C1 segment of cervical spinal cord (tissue), 14 donors: ENCODE data around the gene PFDN4.
A peak's percentile ranks its signal among the peaks of the same experiment; 100 is the strongest.

Source experiments
- DNase-seq, 14 donors: peaks; one replicate each; lab custom pipeline; 2025; lab: John Stamatoyannopoulos, UW

PFDN4 gene

GRCh38 chr20:54207743-54208547, at the start of gene PFDN4:
Gene PFDN4 (plus strand): TSS chr20:54208087. CDS start chr20:54208101, 14 bp downstream.
- DNase-seq = peak in 13 of 14 donors; percentile 63 to 99 (median 90)

GRCh38 chr20:54158226-54158625, 49.7 kb upstream of the PFDN4 start:
- no peak for DNase-seq

DNA sequence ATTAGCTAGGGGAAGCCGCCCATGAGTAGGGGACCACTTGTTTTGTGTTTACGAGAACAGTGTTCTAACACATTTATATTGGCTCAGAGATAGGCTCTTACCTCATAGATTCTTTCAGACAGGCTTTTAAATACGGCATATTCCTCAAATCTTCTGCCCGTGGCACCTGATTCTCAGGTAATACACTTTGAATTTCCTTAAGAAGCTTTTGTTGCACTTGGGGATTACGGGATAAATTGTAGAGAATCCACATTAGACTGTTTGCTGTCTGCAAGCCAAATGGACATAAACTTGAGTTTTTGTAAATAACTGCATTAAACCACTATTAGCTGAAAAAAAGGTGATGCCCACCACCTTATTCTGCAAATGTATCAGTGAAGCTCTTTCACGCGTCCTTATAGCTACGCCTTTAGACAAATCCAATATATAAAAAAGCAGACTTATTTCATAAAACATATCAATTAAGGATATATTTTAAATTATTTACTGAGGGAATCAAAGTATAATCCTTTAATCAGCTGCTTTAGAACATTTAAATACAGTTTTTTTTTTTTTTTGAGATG, 49.0 kb upstream of the PFDN4 start:
- DNase-seq = no peak

GRCh38 chr20:54160065-54161007, 47.6 kb upstream of the PFDN4 start:
- DNase-seq = no peak

- DNase-seq = no peak
Observed at GRCh38 chr20:54161008-54161820, 46.7 kb upstream of the PFDN4 start.

GRCh38 chr20:54161821-54162149, 46.1 kb upstream of the PFDN4 start:
- no peak for DNase-seq

DNA sequence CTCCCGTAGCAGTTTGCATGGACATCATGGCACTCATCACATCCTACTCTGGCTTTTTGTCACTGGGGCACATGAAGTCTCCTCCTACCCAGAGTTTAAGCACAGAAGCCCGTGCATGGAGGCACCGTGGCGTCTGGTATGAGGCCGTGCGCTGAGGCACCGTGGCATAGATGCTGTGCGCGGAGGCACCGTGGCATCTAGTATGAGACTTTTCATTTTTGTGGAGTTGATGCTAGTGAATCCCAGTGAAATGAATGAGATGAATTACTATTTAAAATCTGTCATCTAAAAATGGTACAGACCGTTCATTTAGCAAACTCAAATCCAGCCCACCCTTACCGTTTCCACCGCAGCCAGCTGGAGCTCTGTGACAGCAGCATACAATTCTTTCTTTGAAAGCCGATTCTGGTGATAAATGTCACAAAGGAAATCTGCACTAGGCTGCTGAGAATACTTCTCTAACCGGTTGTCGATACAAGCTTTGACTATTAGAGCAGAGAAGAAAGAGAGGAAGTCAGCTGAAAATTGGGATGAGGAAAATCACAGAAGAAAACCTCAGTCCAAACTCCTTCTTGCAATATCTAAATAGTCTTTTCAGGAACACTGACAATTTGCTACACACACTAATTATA, 45.4 kb upstream of the PFDN4 start:
- no peak for DNase-seq

GRCh38 chr20:54163402-54163801, 44.5 kb upstream of the PFDN4 start:
- DNase-seq = no peak

DNA sequence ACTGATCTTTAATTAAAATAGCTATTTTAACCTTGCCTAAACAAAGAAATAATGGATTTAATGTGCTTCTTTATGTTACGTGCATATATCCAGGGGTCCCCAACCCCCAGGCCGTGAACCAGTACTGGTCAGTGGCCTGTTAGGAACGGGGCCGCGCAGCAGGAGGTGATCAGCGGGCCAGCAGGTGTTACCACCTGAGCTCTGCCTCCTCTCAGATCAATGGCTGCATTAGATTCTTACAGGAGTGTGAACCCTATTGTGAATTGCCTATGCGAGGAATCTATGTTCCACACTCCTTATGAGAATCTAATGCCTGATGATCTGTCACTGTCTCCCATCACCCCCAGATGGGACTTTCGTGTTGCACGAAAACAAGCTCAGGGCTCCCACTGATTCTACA, 42.9 kb upstream of the PFDN4 start:
- no peak for DNase-seq

DNA sequence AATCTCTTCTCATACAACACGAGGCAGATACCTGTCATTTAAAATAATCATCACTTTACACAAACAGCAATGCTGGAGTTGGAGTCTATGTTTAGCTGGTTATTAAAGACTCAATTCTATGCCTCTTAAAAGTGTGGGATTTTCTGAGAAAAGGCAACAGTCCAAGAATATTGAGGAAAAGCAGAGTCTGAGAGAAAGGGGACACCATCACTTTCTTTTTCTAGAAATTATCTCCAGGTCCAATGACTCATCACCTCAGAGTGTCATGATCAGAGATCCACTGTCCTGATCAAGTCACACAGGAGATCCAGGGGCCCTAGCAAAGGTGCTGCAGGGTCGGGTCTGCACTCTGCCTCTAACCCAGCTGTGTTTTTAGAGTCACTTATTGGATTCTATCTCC, 42.1 kb upstream of the PFDN4 start:
- DNase-seq = no peak

- no peak for DNase-seq
Observed at GRCh38 chr20:54166987-54167662, 40.8 kb upstream of the PFDN4 start.

DNA sequence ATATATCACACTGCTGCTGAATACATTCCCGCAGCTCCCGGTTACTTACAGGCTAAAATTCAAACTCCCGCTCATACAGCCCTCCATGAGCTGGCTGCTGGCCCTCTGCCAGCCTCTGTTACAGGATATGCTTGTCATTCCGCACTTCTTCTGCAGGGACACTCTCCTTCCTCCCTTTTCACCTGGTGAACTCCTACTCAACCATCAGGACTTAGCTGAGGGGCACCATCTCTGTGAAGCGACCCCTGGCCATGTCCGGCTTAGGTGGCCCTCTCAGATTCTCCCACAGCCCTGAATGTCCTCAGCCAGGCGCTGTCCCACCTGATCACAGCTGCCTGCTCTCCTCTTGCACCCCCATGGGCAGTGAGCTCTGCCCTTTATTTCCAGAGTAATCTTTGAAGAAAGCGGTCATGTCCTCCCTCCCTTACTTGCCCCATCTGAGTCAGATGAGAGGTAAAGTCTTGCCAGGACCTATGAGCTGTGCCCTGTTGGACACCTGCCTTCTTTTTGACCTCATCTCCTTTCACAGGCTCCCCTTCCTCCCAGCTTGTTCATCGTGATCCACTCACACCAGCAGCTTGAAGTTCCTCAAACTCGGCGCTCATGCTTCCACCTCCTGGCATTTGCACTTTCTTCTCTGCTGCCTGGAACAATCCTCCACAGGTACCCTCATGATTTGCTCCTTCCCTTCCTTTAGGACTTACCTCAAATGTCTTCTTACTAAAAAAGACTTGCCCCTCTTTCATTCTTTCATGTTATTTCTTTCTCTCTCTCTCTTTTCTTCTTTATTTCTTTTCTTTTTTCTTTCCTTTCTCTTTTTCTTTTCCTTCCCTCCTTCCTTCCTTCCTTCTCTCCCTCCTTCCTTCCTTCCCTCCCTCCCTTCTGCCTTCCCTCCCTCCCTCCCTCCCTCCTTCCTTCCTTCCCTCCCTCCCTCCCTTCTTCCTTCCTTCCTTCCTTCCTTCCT, 39.7 kb upstream of the PFDN4 start:
- no peak for DNase-seq

GRCh38 chr20:54168961-54169862, 38.7 kb upstream of the PFDN4 start:
- no peak for DNase-seq

- DNase-seq = no peak
Observed at GRCh38 chr20:54170026-54170471, 37.8 kb upstream of the PFDN4 start.

DNA sequence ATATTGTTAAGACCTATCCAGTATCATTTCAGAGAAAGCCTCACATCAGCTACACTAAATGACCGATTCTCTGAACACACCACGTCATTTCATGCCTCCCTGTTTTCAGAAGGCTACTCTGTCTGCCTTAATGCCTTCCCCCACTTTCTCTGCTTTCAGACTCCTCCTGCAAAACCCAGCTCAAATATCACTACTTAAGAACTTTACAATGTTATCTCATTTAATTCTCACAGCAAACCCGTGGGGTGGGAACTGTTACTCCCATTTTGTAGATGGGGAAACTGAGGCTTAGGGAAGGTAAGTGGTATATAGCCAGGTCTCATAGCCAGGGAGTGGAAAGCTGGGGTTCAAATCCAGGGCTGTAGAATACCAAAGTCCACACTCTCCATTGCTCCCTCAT, 36.9 kb upstream of the PFDN4 start:
- no peak for DNase-seq

DNA sequence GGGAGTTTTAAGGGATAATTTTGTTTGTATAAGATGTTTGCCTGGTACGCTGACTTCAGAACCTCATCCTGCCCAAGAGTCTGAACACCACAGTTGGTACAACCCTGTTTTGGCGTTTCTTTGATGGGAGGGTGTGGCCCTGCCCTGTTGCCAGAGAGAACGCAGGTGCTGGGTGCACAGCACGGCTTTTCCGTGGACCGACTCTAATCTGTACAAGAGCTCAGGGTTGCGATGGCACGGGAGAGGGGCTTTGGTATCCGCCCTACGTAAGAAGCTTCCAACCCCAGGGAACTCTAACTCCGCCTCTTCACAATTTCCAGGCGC, 35.4 kb upstream of the PFDN4 start:
- no peak for DNase-seq

- DNase-seq = no peak
Observed at GRCh38 chr20:54172856-54173652, 34.8 kb upstream of the PFDN4 start.
